Measurements from ENCODE around the gene DPF1.

Gene DPF1

DNA sequence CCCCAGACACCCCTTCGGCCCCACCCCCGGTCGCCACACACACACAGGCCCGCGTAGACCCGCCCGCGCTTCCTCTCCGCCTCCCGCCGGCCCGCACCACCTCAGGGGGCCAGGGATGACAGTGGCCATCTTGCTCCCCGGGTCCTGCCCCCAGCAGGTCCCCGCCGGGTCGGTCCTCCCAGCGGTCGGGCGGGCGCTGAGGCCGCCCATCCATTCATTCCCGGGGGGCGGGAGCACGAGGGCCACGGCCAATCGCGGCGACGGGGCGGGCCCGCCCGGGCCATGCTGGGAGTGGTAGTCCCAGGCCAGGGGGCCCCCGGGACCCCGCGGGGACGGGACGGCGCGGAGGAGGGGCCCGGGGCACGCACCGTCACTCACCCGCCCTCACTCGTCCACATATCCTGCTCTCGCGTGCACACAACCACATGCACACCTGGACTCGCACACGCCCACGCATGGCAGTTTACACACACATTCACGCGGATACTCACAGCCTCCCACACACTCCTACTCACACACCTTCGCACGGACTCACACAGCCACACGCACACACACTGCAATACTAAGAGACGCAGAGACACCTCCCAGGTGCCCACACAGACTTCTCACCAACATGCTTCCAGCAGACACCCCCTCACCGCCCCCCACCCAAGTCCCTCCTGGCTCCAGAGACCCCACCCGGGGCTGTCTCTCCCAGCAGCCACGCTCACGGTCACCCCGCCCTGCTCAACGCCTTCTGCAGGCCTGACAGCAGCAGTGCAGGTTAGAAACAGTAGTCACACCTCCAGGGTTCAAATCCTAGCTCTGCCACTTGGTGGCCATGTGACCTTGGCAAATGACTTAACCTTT lies at the start of gene DPF1:
TSS of gene DPF1 (minus strand) at position 209 of the 849 bp plus-strand sequence. CDS start at position 129, 80 bp downstream.
- peak; percentile 55 for DNase-seq (ENCODE audit: low read depth)
- H3K4me3 ChIP-seq (ENCODE audit: low read depth, low read length) = peak within 1 kb of the TSS; percentile 73
- TF ChIP-seq, protein P1, sequence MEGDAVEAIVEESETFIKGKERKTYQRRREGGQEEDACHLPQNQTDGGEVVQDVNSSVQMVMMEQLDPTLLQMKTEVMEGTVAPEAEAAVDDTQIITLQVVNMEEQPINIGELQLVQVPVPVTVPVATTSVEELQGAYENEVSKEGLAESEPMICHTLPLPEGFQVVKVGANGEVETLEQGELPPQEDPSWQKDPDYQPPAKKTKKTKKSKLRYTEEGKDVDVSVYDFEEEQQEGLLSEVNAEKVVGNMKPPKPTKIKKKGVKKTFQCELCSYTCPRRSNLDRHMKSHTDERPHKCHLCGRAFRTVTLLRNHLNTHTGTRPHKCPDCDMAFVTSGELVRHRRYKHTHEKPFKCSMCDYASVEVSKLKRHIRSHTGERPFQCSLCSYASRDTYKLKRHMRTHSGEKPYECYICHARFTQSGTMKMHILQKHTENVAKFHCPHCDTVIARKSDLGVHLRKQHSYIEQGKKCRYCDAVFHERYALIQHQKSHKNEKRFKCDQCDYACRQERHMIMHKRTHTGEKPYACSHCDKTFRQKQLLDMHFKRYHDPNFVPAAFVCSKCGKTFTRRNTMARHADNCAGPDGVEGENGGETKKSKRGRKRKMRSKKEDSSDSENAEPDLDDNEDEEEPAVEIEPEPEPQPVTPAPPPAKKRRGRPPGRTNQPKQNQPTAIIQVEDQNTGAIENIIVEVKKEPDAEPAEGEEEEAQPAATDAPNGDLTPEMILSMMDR (conservative IDR thresholded peaks at IDR 0.05; ENCODE audit: low read depth, low read length) = peak; percentile 41

DNA sequence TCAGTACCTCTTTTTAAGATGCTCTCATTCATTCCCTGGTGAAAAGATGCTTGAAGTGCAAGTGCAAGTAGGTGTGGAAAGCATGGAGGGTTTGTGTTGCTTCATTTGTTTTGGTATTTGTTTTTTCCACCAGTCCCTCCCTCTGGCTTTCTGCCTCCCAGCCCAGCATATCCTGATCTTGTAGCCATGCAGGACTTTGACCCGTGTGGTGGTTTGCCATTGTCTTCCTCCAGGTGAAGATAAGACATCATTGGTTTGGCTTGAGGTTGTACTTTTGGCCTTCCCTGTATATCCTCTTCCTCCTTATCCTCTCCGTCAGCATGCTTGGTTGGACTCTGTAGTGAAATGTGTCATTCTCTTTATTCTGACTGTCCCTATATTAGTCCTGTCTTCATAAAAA lies 49.5 kb upstream of the DPF1 start:
- no peak overlapping the region for H3K4me3 ChIP-seq (ENCODE audit: low read depth, low read length)
- DNase-seq (ENCODE audit: low read depth) = no peak
- TF ChIP-seq, protein P1 (conservative IDR thresholded peaks at IDR 0.05; ENCODE audit: low read depth, low read length) = no peak

DNA sequence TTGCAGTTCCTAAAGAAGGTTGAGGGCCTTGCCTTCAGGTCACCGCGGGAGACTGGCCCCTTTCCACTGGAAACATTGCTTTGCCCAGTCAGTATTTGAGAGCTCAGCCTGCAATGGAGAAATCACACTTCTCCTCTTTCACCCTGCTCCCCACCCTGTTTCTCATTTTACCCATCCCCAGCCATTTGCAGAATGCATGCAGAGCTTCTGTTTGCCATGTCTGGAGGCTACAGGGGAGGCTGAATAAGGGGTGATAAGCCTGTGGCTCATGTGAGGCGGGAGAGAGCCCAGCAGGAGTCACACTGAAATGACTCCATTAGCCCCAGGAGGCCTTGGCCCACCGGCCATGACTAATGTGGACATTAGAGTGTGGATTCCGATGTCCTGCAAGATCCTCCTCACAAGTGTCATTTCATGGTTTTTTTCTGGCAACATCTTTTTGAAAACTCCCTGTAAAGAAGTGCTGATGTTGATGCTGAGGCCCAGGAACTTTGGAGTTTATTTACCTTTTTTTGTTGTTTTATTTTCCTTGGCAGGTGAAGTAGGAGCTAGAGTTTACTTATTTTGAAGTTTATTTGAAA lies 46.7 kb upstream of the DPF1 start:
- TF ChIP-seq, protein P1 (conservative IDR thresholded peaks at IDR 0.05; ENCODE audit: low read depth, low read length) = no peak
- DNase-seq (ENCODE audit: low read depth) = peak; percentile 54
- no peak overlapping the region for H3K4me3 ChIP-seq (ENCODE audit: low read depth, low read length)

DNA sequence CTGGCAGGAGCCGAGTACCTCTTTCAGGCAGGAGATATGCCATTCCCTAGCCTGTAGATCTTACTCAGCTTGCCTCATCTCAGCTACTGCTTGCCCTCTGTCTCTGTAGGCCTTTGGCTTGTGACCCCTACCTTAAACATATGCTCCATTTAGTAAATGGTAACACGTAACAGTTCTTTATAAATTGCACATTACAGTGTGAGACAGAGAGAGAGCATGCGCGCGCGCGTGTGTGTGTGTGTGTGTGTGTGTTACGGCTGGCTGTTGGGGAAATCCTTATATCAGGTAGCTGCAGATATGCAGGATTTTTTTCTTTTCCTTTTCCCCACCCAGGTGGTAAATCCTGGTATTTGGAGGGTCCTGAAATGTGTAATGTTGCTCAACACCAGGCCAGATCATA lies 44.5 kb upstream of the DPF1 start:
- no peak for DNase-seq (ENCODE audit: low read depth)
- TF ChIP-seq, protein P1 (conservative IDR thresholded peaks at IDR 0.05; ENCODE audit: low read depth, low read length) = no peak
- no peak overlapping the region for H3K4me3 ChIP-seq (ENCODE audit: low read depth, low read length)

DNA sequence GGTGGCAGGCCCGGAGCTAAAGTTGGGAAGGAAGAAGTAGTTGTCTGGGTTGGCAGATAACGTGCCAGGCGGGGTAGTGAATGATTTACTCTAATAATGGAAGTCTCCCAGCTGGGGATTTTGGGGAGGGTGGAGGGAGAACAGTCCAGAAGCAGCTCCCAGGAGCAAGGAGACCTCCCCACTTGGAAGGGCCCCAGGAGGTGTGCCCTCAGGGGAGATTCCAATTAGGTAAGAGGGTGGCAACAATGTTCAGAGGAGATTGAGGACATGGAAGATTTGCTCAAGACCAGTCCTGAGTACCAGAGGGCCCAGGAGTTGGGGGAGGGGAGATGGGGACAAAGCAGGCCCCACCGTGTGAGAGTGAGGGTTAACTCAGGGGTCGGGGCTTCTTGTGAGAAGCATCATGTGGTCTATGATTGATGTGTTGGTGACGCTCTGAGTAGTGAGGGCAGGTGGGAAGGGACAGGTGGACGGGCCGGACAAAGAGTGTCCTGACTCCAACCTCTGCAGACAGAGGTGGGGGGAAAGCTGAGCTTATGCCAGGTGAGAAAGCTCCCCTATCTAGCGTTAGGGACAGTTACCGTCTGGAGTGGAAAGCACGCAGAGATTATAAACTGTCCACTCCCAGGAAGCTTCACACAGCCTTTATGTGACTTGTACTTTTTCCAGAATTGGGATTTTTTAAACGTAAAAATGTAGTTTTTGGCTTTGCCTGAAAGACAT lies 43.9 kb upstream of the DPF1 start:
- no peak for DNase-seq (ENCODE audit: low read depth)
- no peak overlapping the region for H3K4me3 ChIP-seq (ENCODE audit: low read depth, low read length)
- TF ChIP-seq, protein P1 (conservative IDR thresholded peaks at IDR 0.05; ENCODE audit: low read depth, low read length) = no peak

DNA sequence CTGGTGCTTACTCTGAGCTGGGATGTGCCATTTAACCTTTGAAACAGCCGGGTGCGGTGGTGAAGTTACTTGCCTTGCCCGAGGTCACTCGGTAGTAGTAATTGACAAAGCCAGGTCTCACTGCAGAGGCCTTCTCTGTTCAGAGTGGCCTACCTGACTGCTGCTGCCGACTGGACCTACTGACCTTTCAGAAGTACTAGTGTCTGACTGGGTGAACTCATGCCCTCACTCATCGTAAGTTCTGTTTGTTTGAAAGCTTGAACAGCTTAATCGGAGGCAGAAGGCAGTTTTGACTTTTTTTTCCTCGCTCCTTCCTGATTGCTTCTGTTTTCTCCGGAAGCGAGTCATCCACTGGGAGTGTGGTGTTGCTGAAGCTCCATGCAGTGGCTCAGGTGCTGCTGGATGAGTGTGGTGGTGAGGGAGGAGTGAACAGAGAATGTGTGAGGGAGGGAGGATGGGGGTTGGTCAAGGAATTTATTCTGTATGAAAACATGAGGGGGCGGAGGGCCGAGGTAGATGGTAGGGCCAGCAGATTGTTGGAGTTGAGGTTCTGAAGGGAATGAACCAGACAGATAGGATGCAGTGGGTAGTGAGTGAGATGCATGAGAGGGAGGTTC lies 43.1 kb upstream of the DPF1 start:
- peak; percentile 57 for DNase-seq (ENCODE audit: low read depth)
- TF ChIP-seq, protein P1 (conservative IDR thresholded peaks at IDR 0.05; ENCODE audit: low read depth, low read length) = no peak
- no peak overlapping the region for H3K4me3 ChIP-seq (ENCODE audit: low read depth, low read length)
